Measurements from ENCODE around the gene RAP2A. TPM values are rescaled to one million over a fixed set of nuclear protein-coding genes. Genes with fewer than 3 reads are reported as not detected.

RAP2A gene
- total RNA-seq, 1 donor from 2014 or later = 46.6 TPM

GRCh38 chr13:97413694-97414093, 20.3 kb upstream of the RAP2A start:
- Histone ChIP-seq H3K9me3 (ENCODE audit: insufficient read depth, low read depth, low read length) (no peaks in the 10 kb centered on the region), H3K79me2 (ENCODE audit: insufficient read depth, low read length) (no peaks in the 10 kb centered on the region), H3K9ac (ENCODE audit: low read length) (no peak overlapping the region), H3K4me1 (ENCODE audit: insufficient read depth, low read length) (no peaks in the 10 kb centered on the region), H4K20me1 (ENCODE audit: insufficient read depth, low read length) (no peaks in the 10 kb centered on the region), H3K27ac (ENCODE audit: low read depth, low read length) (no peak overlapping the region), H3K4me3 (ENCODE audit: insufficient read depth, low read depth, low read length) (no peak overlapping the region), H2AFZ (ENCODE audit: low read depth, low read length) (no peak overlapping the region), H3K4me2 (ENCODE audit: low read length) (no peak overlapping the region), H3K27me3 (ENCODE audit: insufficient read depth, low read length) (no peaks in the 10 kb centered on the region), H3K36me3 (ENCODE audit: insufficient read depth, low read length) (no peaks in the 10 kb centered on the region)
- no peak for TF ChIP-seq CTCF (IDR thresholded peaks at IDR 0.05; ENCODE audit: insufficient read depth, low read depth, low read length)
- no peak for TF ChIP-seq EZH2 (IDR thresholded peaks at IDR 0.05; ENCODE audit: insufficient read depth, low read length)
- no peaks in the 10 kb centered on the region for H3K9me3 Mint-ChIP-seq (ENCODE audit: unreplicated experiment)
- no peak for FAIRE-seq
- H3K4me1 Mint-ChIP-seq (ENCODE audit: low read depth, unreplicated experiment) = no peaks in the 10 kb centered on the region
- H3K27ac Mint-ChIP-seq (ENCODE audit: unreplicated experiment) = no peak overlapping the region
- no peaks in the 10 kb centered on the region for H3K36me3 Mint-ChIP-seq (ENCODE audit: low read depth, unreplicated experiment)
- no peak overlapping the region for H3K4me3 Mint-ChIP-seq (ENCODE audit: unreplicated experiment)
- DNase-seq (ENCODE audit: low read depth) = no peak
- no peaks in the 10 kb centered on the region for H3K27me3 Mint-ChIP-seq (ENCODE audit: low read depth, unreplicated experiment)

GRCh38 chr13:97414392-97414791, 19.6 kb upstream of the RAP2A start:
- Histone ChIP-seq H3K4me1 (ENCODE audit: insufficient read depth, low read length) (no peaks in the 10 kb centered on the region), H3K79me2 (ENCODE audit: insufficient read depth, low read length) (no peaks in the 10 kb centered on the region), H3K36me3 (ENCODE audit: insufficient read depth, low read length) (no peaks in the 10 kb centered on the region), H4K20me1 (ENCODE audit: insufficient read depth, low read length) (no peaks in the 10 kb centered on the region), H3K9me3 (ENCODE audit: insufficient read depth, low read depth, low read length) (no peaks in the 10 kb centered on the region), H3K27ac (ENCODE audit: low read depth, low read length) (no peak overlapping the region), H3K4me2 (ENCODE audit: low read length) (no peak overlapping the region), H2AFZ (ENCODE audit: low read depth, low read length) (no peak overlapping the region), H3K9ac (ENCODE audit: low read length) (no peak overlapping the region), H3K27me3 (ENCODE audit: insufficient read depth, low read length) (no peaks in the 10 kb centered on the region), H3K4me3 (ENCODE audit: insufficient read depth, low read depth, low read length) (no peak overlapping the region)
- peaks cover 1% of the 10 kb centered on the region for H3K9me3 Mint-ChIP-seq (ENCODE audit: unreplicated experiment)
- H3K4me1 Mint-ChIP-seq (ENCODE audit: low read depth, unreplicated experiment) = no peaks in the 10 kb centered on the region
- TF ChIP-seq CTCF (IDR thresholded peaks at IDR 0.05; ENCODE audit: insufficient read depth, low read depth, low read length) = no peak
- H3K4me3 Mint-ChIP-seq (ENCODE audit: unreplicated experiment) = no peak overlapping the region
- no peaks in the 10 kb centered on the region for H3K27me3 Mint-ChIP-seq (ENCODE audit: low read depth, unreplicated experiment)
- DNase-seq (ENCODE audit: low read depth) (no peak), FAIRE-seq (no peak)
- no peak overlapping the region for H3K27ac Mint-ChIP-seq (ENCODE audit: unreplicated experiment)
- no peaks in the 10 kb centered on the region for H3K36me3 Mint-ChIP-seq (ENCODE audit: low read depth, unreplicated experiment)

- Histone ChIP-seq H3K9me3 (ENCODE audit: insufficient read depth, low read depth, low read length) (no peaks in the 10 kb centered on the region), H3K4me2 (ENCODE audit: low read length) (no peak overlapping the region), H3K9ac (ENCODE audit: low read length) (no peak overlapping the region), H4K20me1 (ENCODE audit: insufficient read depth, low read length) (no peaks in the 10 kb centered on the region), H3K27ac (ENCODE audit: low read depth, low read length) (no peak overlapping the region), H2AFZ (ENCODE audit: low read depth, low read length) (no peak overlapping the region), H3K79me2 (ENCODE audit: insufficient read depth, low read length) (no peaks in the 10 kb centered on the region), H3K27me3 (ENCODE audit: insufficient read depth, low read length) (no peaks in the 10 kb centered on the region), H3K4me3 (ENCODE audit: insufficient read depth, low read depth, low read length) (no peak overlapping the region), H3K4me1 (ENCODE audit: insufficient read depth, low read length) (no peaks in the 10 kb centered on the region), H3K36me3 (ENCODE audit: insufficient read depth, low read length) (no peaks in the 10 kb centered on the region)
- no peaks in the 10 kb centered on the region for H3K27me3 Mint-ChIP-seq (ENCODE audit: low read depth, unreplicated experiment)
- no peak for DNase-seq (ENCODE audit: low read depth)
- no peaks in the 10 kb centered on the region for H3K36me3 Mint-ChIP-seq (ENCODE audit: low read depth, unreplicated experiment)
- no peak for FAIRE-seq
- no peak overlapping the region for H3K27ac Mint-ChIP-seq (ENCODE audit: unreplicated experiment)
- no peaks in the 10 kb centered on the region for H3K4me1 Mint-ChIP-seq (ENCODE audit: low read depth, unreplicated experiment)
- TF ChIP-seq CTCF (IDR thresholded peaks at IDR 0.05; ENCODE audit: insufficient read depth, low read depth, low read length) (no peak), EZH2 (IDR thresholded peaks at IDR 0.05; ENCODE audit: insufficient read depth, low read length) (no peak)
- peaks cover 1% of the 10 kb centered on the region for H3K9me3 Mint-ChIP-seq (ENCODE audit: unreplicated experiment)
- no peak overlapping the region for H3K4me3 Mint-ChIP-seq (ENCODE audit: unreplicated experiment)
Measured at GRCh38 chr13:97417698-97418097, 16.3 kb upstream of the RAP2A start.
